ENCODE results near the gene DACT3.

DACT3 gene

GRCh38 chr19:46626446-46626845, 34.5 kb downstream of the DACT3 start:
- H3K4me3 ChIP-seq (ENCODE audit: low read depth, low read length): no peak overlapping the region
- no peak for TF ChIP-seq CTCF (IDR thresholded peaks at IDR 0.05; ENCODE audit: control insufficient read depth, extremely low read depth, insufficient read depth)
- DNase-seq (ENCODE audit: low read depth): no peak

- no peak for TF ChIP-seq CTCF (IDR thresholded peaks at IDR 0.05; ENCODE audit: control insufficient read depth, extremely low read depth, insufficient read depth)
- H3K4me3 ChIP-seq (ENCODE audit: low read depth, low read length): no peak overlapping the region
- DNase-seq (ENCODE audit: low read depth): no peak
Observed at GRCh38 chr19:46625731-46626130, 35.3 kb downstream of the DACT3 start.

- TF ChIP-seq CTCF (IDR thresholded peaks at IDR 0.05; ENCODE audit: control insufficient read depth, extremely low read depth, insufficient read depth): no peak
- H3K4me3 ChIP-seq (ENCODE audit: low read depth, low read length): no peak within 1 kb of the TSS
- DNase-seq (ENCODE audit: low read depth): no peak
Observed at GRCh38 chr19:46624958-46625661, 35.9 kb downstream of the DACT3 start, which contains the start of gene PTGIR. Gene PTGIR, minus strand, starts transcription at chr19:46625089. Its CDS starts 864 bp downstream, at chr19:46624225.

GRCh38 chr19:46623915-46624502, 37.0 kb downstream of the DACT3 start:
- no peak for TF ChIP-seq CTCF (IDR thresholded peaks at IDR 0.05; ENCODE audit: control insufficient read depth, extremely low read depth, insufficient read depth)
- no peak for DNase-seq (ENCODE audit: low read depth)
- H3K4me3 ChIP-seq (ENCODE audit: low read depth, low read length): no peak overlapping the region

- no peak overlapping the region for H3K4me3 ChIP-seq (ENCODE audit: low read depth, low read length)
- TF ChIP-seq CTCF (IDR thresholded peaks at IDR 0.05; ENCODE audit: control insufficient read depth, extremely low read depth, insufficient read depth): no peak
- no peak for DNase-seq (ENCODE audit: low read depth)
Observed at GRCh38 chr19:46622118-46622446, 38.9 kb downstream of the DACT3 start.

GRCh38 chr19:46621191-46622117, 39.5 kb downstream of the DACT3 start:
- no peak for TF ChIP-seq CTCF (IDR thresholded peaks at IDR 0.05; ENCODE audit: control insufficient read depth, extremely low read depth, insufficient read depth)
- H3K4me3 ChIP-seq (ENCODE audit: low read depth, low read length): no peak overlapping the region
- no peak for DNase-seq (ENCODE audit: low read depth)

Data from LNCaP clone FGC (cell line).